H1 (cell line): ENCODE data around the gene PTX3. TPM values are rescaled to one million over a fixed set of nuclear protein-coding genes. Genes with fewer than 3 reads are reported as not detected.

ENCODE experiments used
- CTCF ChIA-PET: fragments of 300-600 bp; sonication (Branson Sonifier 250); formaldehyde crosslinking; loops from one replicate; lab custom pipeline; 2021; ENCODE audit not compliant: partially characterized antibody; lab: Charles Lee
- POLR2A ChIA-PET: fragments of 300-600 bp; sonication (Branson Sonifier 250); formaldehyde crosslinking; loops from one replicate; lab custom pipeline; 2021; ENCODE audit warnings: inconsistent platforms; ENCODE audit not compliant: partially characterized antibody; lab: Charles Lee
- DNase-seq, 2 experiments: peaks; one replicate each; pipeline versions ENCODE4 v3.0.0 to v3.0.0-alpha.2; 2010 to 2022; ENCODE audit warnings: low spot score in 2 of 2, low read depth in 1 of 2, mixed read lengths in 1 of 2
- FAIRE-seq: peaks from 2 replicates; lab custom pipeline; 2011; peaks lifted over from hg19 to GRCh38; lab: Jason Lieb, UNC
- H2AFZ ChIP-seq: 2 replicates; pipeline ENCODE4 v1.8.1; 2012; ENCODE audit warnings: low read length, inconsistent platforms
- H2AK5ac ChIP-seq: 2 replicates; pipeline ENCODE4 v1.6.1; 2013; ENCODE audit warnings: low read depth, low read length
- H2BK120ac ChIP-seq: replicated peaks from 2 replicates; pipeline ENCODE3; 2013; ENCODE audit warnings: low read depth, low read length, inconsistent platforms
- H2BK12ac ChIP-seq: 2 replicates; pipeline ENCODE4 v1.6.1; 2013; ENCODE audit warnings: low read depth, low read length
- H2BK15ac ChIP-seq: 2 replicates; pipeline ENCODE4 v1.6.1; 2013; ENCODE audit warnings: low read length
- H2BK20ac ChIP-seq: 2 replicates; pipeline ENCODE4 v1.6.1; 2013; ENCODE audit warnings: low read length
- H2BK5ac ChIP-seq: 2 replicates; pipeline ENCODE4 v1.6.1; 2013; ENCODE audit warnings: low read depth, low read length
- H3K14ac ChIP-seq: 2 replicates; pipeline ENCODE4 v1.6.1; 2013; ENCODE audit warnings: inconsistent platforms; ENCODE audit not compliant: insufficient read length
- H3K18ac ChIP-seq: 2 replicates; pipeline ENCODE4 v1.6.1; 2013; ENCODE audit warnings: low read length; ENCODE audit errors: extremely low read depth
- H3K23ac ChIP-seq: 2 replicates; pipeline ENCODE4 v1.6.1; 2013; ENCODE audit warnings: inconsistent platforms; ENCODE audit not compliant: insufficient read length
- H3K23me2 ChIP-seq: 2 replicates; pipeline ENCODE4 v1.6.1; 2013; ENCODE audit warnings: low read depth, low read length
- H3K27ac ChIP-seq: 2 replicates; pipeline ENCODE4 v1.6.1; 2011; ENCODE audit warnings: low read depth, low read length, inconsistent platforms
- H3K27me3 ChIP-seq, 4 experiments: replicated peaks in 1 of 4; 1 replicate in 1 of 4; 2 replicates in 3 of 4; pipeline versions ENCODE4 v1.6.1 to v1.8.1; 2011 to 2013; ENCODE audit warnings: low read length in 3 of 4, mild to moderate bottlenecking in 3 of 4, inconsistent platforms in 2 of 4, mixed read lengths in 2 of 4, moderate library complexity in 1 of 4; ENCODE audit not compliant: control insufficient read depth in 3 of 4, insufficient read depth in 3 of 4; ENCODE audit errors: extremely low read depth in 1 of 4
- H3K36me3 ChIP-seq, 4 experiments: 2 replicates each; pipeline versions ENCODE4 v1.6.1 to v1.8.1; 2011 to 2013; ENCODE audit warnings: mild to moderate bottlenecking in 4 of 4, low read length in 3 of 4, moderate library complexity in 2 of 4, control low read depth in 1 of 4, inconsistent platforms in 1 of 4; ENCODE audit not compliant: insufficient read depth in 4 of 4, control insufficient read depth in 2 of 4
- H3K4ac ChIP-seq: replicated peaks from 2 replicates; pipeline ENCODE3; 2013; ENCODE audit warnings: low read length, low read depth, mixed read lengths, inconsistent platforms; ENCODE audit not compliant: insufficient read length
- H3K4me1 ChIP-seq, 4 experiments: replicated peaks in 1 of 4; 1 replicate in 1 of 4; 2 replicates in 3 of 4; pipeline versions ENCODE4 v1.6.1 to v1.8.1; 2011 to 2013; ENCODE audit warnings: low read length in 3 of 4, inconsistent platforms in 2 of 4, mixed read lengths in 1 of 4; ENCODE audit not compliant: insufficient read depth in 4 of 4, control insufficient read depth in 3 of 4
- H3K4me2 ChIP-seq, 2 experiments: 2 replicates each; pipeline versions ENCODE4 v1.6.1 to v1.8.1; 2011 to 2013; ENCODE audit warnings: low read depth in 2 of 2, low read length in 2 of 2, control low read depth in 1 of 2, inconsistent platforms in 1 of 2, mild to moderate bottlenecking in 1 of 2; ENCODE audit not compliant: insufficient read depth in 1 of 2
- H3K4me3 ChIP-seq, 4 experiments: fragments of 200-600, 300-600 bp in 1 of 4; sonication (generic), shearing (Covaris generic), sonication (Bioruptor Twin) in 1 of 4; 2 replicates each; pipeline versions ENCODE4 v1.5.1 to v1.8.1; 2011 to 2016; ENCODE audit warnings: low read length in 4 of 4, low read depth in 3 of 4, control low read depth in 2 of 4, inconsistent platforms in 2 of 4, mild to moderate bottlenecking in 2 of 4, mixed read lengths in 1 of 4, moderate library complexity in 1 of 4; ENCODE audit not compliant: insufficient read depth in 2 of 4; ENCODE audit errors: extremely low read depth in 1 of 4
- H3K56ac ChIP-seq: replicated peaks from 2 replicates; pipeline ENCODE3; 2013; ENCODE audit warnings: low read depth, mild to moderate bottlenecking, mixed read lengths, low read length, inconsistent platforms; ENCODE audit not compliant: insufficient read length
- H3K79me1 ChIP-seq: 2 replicates; pipeline ENCODE4 v1.6.1; 2013; ENCODE audit warnings: low read depth, low read length, control low read depth
- H3K79me2 ChIP-seq, 2 experiments: 2 replicates each; pipeline versions ENCODE4 v1.6.1 to v1.8.1; 2012 to 2013; ENCODE audit warnings: low read length in 2 of 2, mild to moderate bottlenecking in 2 of 2, inconsistent platforms in 1 of 2; ENCODE audit not compliant: insufficient read depth in 2 of 2, control insufficient read depth in 1 of 2
- H3K9ac ChIP-seq, 4 experiments: replicated peaks in 1 of 4; 1 replicate in 1 of 4; 2 replicates in 3 of 4; pipeline versions ENCODE4 v1.6.1 to v1.8.1; 2011 to 2013; ENCODE audit warnings: low read depth in 3 of 4, low read length in 3 of 4, control low read depth in 2 of 4, mild to moderate bottlenecking in 2 of 4, moderate library complexity in 2 of 4, inconsistent platforms in 1 of 4; ENCODE audit errors: extremely low read depth in 1 of 4
- H3K9me3 ChIP-seq, 2 experiments: 2 replicates each; pipeline versions ENCODE4 v1.6.1 to v1.8.1; 2012 to 2013; ENCODE audit warnings: mild to moderate bottlenecking in 2 of 2, moderate library complexity in 2 of 2, control low read depth in 1 of 2, inconsistent platforms in 1 of 2, low read depth in 1 of 2, low read length in 1 of 2, mixed read lengths in 1 of 2; ENCODE audit not compliant: insufficient read depth in 2 of 2
- H4K20me1 ChIP-seq, 2 experiments: replicated peaks in 1 of 2; 2 replicates each; pipeline versions ENCODE3 to v1.8.1; 2011 to 2013; ENCODE audit warnings: inconsistent platforms in 2 of 2, low read length in 2 of 2, mild to moderate bottlenecking in 1 of 2; ENCODE audit not compliant: insufficient read depth in 2 of 2, control insufficient read depth in 1 of 2
- H4K5ac ChIP-seq: 2 replicates; pipeline ENCODE4 v1.6.1; 2013; ENCODE audit warnings: low read length, low read depth, mixed read lengths, inconsistent platforms; ENCODE audit not compliant: insufficient read length
- H4K8ac ChIP-seq: 2 replicates; pipeline ENCODE4 v1.8.0; 2013; ENCODE audit warnings: mild to moderate bottlenecking, moderate library complexity, low read length, inconsistent platforms; ENCODE audit not compliant: insufficient read depth; ENCODE audit errors: extremely low read depth
- H4K91ac ChIP-seq: replicated peaks from 2 replicates; pipeline ENCODE3; 2013; ENCODE audit warnings: low read length, mixed read lengths, inconsistent platforms; ENCODE audit not compliant: insufficient read length
- CREB1 ChIP-seq: IDR thresholded peaks from 2 replicates; pipeline ENCODE4 v1.6.1; 2012; ENCODE audit warnings: inconsistent platforms
- CTBP2 ChIP-seq: IDR thresholded peaks from 2 replicates; pipeline ENCODE4 v1.7.0; 2011; ENCODE audit warnings: borderline replicate concordance, mild to moderate bottlenecking, moderate library complexity, mixed read lengths, low read length; ENCODE audit not compliant: insufficient read depth, insufficient read length
- GABPA ChIP-seq: IDR thresholded peaks from 2 replicates; pipeline ENCODE4 v1.6.1; 2011; ENCODE audit warnings: mild to moderate bottlenecking, low read length, moderate library complexity, borderline replicate concordance; ENCODE audit not compliant: insufficient read depth
- NRF1 ChIP-seq: IDR thresholded peaks from 2 replicates; pipeline ENCODE4 v1.6.1; 2011; ENCODE audit warnings: mild to moderate bottlenecking, low read depth, low read length, improper control_type of control experiment
- POLR2AphosphoS5 ChIP-seq: IDR thresholded peaks from 2 replicates; pipeline ENCODE4 v1.6.1; 2011; ENCODE audit warnings: low read depth, low read length
- SAP30 ChIP-seq: fragments of 300-600 bp; sonication (generic); IDR thresholded peaks from 2 replicates; pipeline ENCODE4 v1.7.1; 2012; ENCODE audit warnings: low read length, moderate library complexity, mild to moderate bottlenecking, inconsistent platforms; ENCODE audit not compliant: insufficient read depth, insufficient replicate concordance
- SIRT6 ChIP-seq: IDR thresholded peaks from one replicate; pipeline ENCODE4 v1.7.1; 2012; ENCODE audit warnings: low read length, inconsistent platforms
- WGBS, 2 experiments: shearing (Covaris generic) in 1 of 2; methylation state at CpG; one replicate each; pipeline versions ENCODE4 v1.1.6 to v1.1.7; 2013 to 2015; ENCODE audit warnings: low lambda C conversion rate in 2 of 2, mixed read lengths in 2 of 2, inconsistent platforms in 1 of 2, low coverage in 1 of 2, missing lambda C conversion rate in 1 of 2; ENCODE audit not compliant: insufficient replicate concordance in 2 of 2, insufficient coverage in 1 of 2, insufficient read length in 1 of 2; ENCODE audit errors: extremely low coverage in 1 of 2, missing lambda C conversion rate in 1 of 2; 5-methylcytosine and 5-hydroxymethylcytosine counted together
- polyA plus RNA-seq, 7 experiments: library from polyadenylated mRNA; depleted of rRNA in 3 of 7; stranded (reverse) in 5 of 7; unstranded in 2 of 7; fragments of >200 nt in 5 of 7; fragments of 200-250 nt in 2 of 7; gene quantifications; 1 replicate in 5 of 7; 2 replicates in 1 of 7; 4 replicates in 1 of 7; pipeline versions ENCODE4 v1.2.1 to v1.2.3, GENCODE V29; 2011 to 2013; ENCODE audit warnings: missing spikeins in 2 of 7, mixed read lengths in 2 of 7
- total RNA-seq: library from RNA; stranded (reverse); fragmentation: NEBNext Ultra II Directional; extraction: Animal tissue kit (Norgen Biotek cat#: 25700); gene quantifications from 2 replicates; pipeline ENCODE4 v1.2.1, GENCODE V29; 2021

The PTX3 gene
- total and polyA plus RNA-seq, 2 of the 8 experiments (the other 6 are each of a cell fraction or from before 2014, with no cell fraction given), result 1.2 to 1.7 TPM

- Histone ChIP-seq H4K91ac (no peak overlapping the region), H2AK5ac (no peak overlapping the region), H3K23ac (no peak overlapping the region), H3K9ac (no peak overlapping the region), H3K36me3 (no peaks in the 10 kb centered on the region), H3K79me2 (no peaks in the 10 kb centered on the region), H3K27ac (no peak overlapping the region), H3K79me1 (no peaks in the 10 kb centered on the region), H2BK120ac (no peak overlapping the region), H2BK5ac (no peak overlapping the region), H3K4me2 (no peak overlapping the region), H2BK15ac (no peak overlapping the region), H3K27me3 (no peaks in the 10 kb centered on the region), H2BK12ac (no peak overlapping the region), H2BK20ac (no peak overlapping the region), H3K14ac (no peak overlapping the region), H2AFZ (no peak overlapping the region), H3K4me1 (no peaks in the 10 kb centered on the region), H3K56ac (no peak overlapping the region), H3K9me3 (no peaks in the 10 kb centered on the region), H3K4ac (no peak overlapping the region), H4K20me1 (no peaks in the 10 kb centered on the region), H3K23me2 (no peaks in the 10 kb centered on the region; the same call in 1 of the 2 replicates), H4K5ac (no peak overlapping the region), H4K8ac (no peak overlapping the region), H3K18ac (no peak overlapping the region), H3K4me3 (no peak overlapping the region)
- TF ChIP-seq CREB1 (no peak), CTBP2 (no peak), NRF1 (no peak), GABPA (no peak), POLR2AphosphoS5 (no peak), SAP30 (no peak), SIRT6 (no peak)
- CTCF ChIA-PET, result interaction anchor here (1.2 kb wide), 1 partner anchor 9 kb away, joined by 3 read pairs; no protein-coding TSS in a partner anchor
- POLR2A ChIA-PET, result interaction anchor here (0.6 kb wide), 1 partner anchor 16 kb away, joined by 3 read pairs; no protein-coding TSS in a partner anchor
- DNase-seq (no peak), FAIRE-seq (no peak)
- WGBS, 2 experiments, result 88% methylated on average over 7 of the region's 7 CpGs; no CpG with 5 or more reads in 1 of the 2 experiments
Observed at GRCh38 chr3:157469561-157470294, 33.1 kb downstream of the PTX3 start.
